Gastrocnemius medialis (tissue), 4 donors: ENCODE measurements around the gene ASTN1. TPM values are rescaled to one million over a fixed set of nuclear protein-coding genes. Genes with fewer than 3 reads are reported as not detected.

Experiments
- ATAC-seq, 2 donors: fragments of 150-250 bp; one replicate each; pipeline ENCODE4 v1.9.1; 2016
- DNase-seq, 2 donors: peaks; one replicate each; pipeline ENCODE4 v3.0.0-alpha.2; 2019
- H3K27ac ChIP-seq, 4 donors: fragments of 200-600 bp; sonication (generic); 1 replicate in 1 of 4; 2 replicates in 3 of 4; pipeline ENCODE4 v1.5.1; 2016 to 2018; ENCODE audit warnings: mild to moderate bottlenecking in 2 of 4, moderate library complexity in 1 of 4
- H3K27me3 ChIP-seq, 3 donors: fragments of 200-600 bp; sonication (generic) in 2 of 3; 1 replicate in 1 of 3; 2 replicates in 2 of 3; pipeline versions ENCODE4 v1.5.1 to v1.6.0; 2016 to 2019; ENCODE audit warnings: mild to moderate bottlenecking in 1 of 3, moderate library complexity in 1 of 3
- H3K36me3 ChIP-seq, 2 donors: fragments of 200-600 bp; sonication (generic) in 1 of 2; one replicate each; pipeline ENCODE4 v1.5.1; 2017 to 2018
- H3K4me1 ChIP-seq, 2 donors: fragments of 200-600 bp; sonication (generic) in 1 of 2; one replicate each; pipeline ENCODE4 v1.5.1; 2016 to 2017; ENCODE audit warnings: mild to moderate bottlenecking in 2 of 2
- H3K4me3 ChIP-seq, 4 donors: fragments of 200-600 bp; sonication (generic) in 3 of 4; 1 replicate in 1 of 4; 2 replicates in 3 of 4; pipeline ENCODE4 v1.5.1; 2016 to 2019; ENCODE audit warnings: mild to moderate bottlenecking in 2 of 4
- H3K9me3 ChIP-seq, 3 donors: fragments of 200-600 bp; sonication (generic) in 2 of 3; 1 replicate in 1 of 3; 2 replicates in 2 of 3; pipeline ENCODE4 v1.5.1; 2016 to 2019
- CTCF ChIP-seq, 5 experiments: fragments of 450-650 bp in 3 of 5; fragments of 200-600 bp in 2 of 5; sonication (generic) in 2 of 5; IDR thresholded peaks in 4 of 5; conservative IDR thresholded peaks in 1 of 5; 1 replicate in 4 of 5; 2 replicates in 1 of 5; pipeline ENCODE4 v1.5.1; 2016 to 2019; ENCODE audit warnings: antibody characterized with exemption in 5 of 5, mild to moderate bottlenecking in 3 of 5, moderate library complexity in 3 of 5
- POLR2A ChIP-seq, 2 donors: fragments of 450-650 bp; IDR thresholded peaks; one replicate each; pipeline ENCODE4 v1.6.1; 2017; ENCODE audit warnings: antibody characterized with exemption in 2 of 2, mild to moderate bottlenecking in 2 of 2, moderate library complexity in 2 of 2
- in situ Hi-C, 4 donors: fragments of 200-750 bp; cut with MboI; loops; one replicate each; pipeline versions ENCODE4 v1.15.0 to v1.8.0; 2017; ENCODE audit warnings: low sequenced_read_pairs in 4 of 4
- intact Hi-C: fragments of 100-400 bp; cut with DNase I; formaldehyde crosslinking; loops from one replicate; pipeline ENCODE4 v1.15.1; 2023; ENCODE audit warnings: low total_unique reads
- total RNA-seq, 4 donors: library from RNA; depleted of rRNA; stranded (reverse); fragments of >200 nt; gene quantifications; one replicate each; pipeline versions ENCODE4 v1.1.0 to v1.2.3, GENCODE V29; 2016

ASTN1 gene
- total RNA-seq, 4 donors from 2014 or later, result 0.09 to 0.10 TPM; not detected in 2

GRCh38 chr1:176959191-176959820 lies 205.2 kb downstream of the ASTN1 start:
- in situ Hi-C loops, result no loop called here
- TF ChIP-seq CTCF (IDR thresholded peaks at IDR 0.05 in 4 of 5, conservative IDR thresholded peaks at IDR 0.05 in 1 of 5) (no peak), POLR2A (IDR thresholded peaks at IDR 0.05) (no peak)
- ATAC-seq, result no peak

GRCh38 chr1:176957603-176958002 lies 206.9 kb downstream of the ASTN1 start:
- DNase-seq (no peak), ATAC-seq (no peak)
- H3K4me1 ChIP-seq, result no peaks in the 10 kb centered on the region
- H3K36me3 ChIP-seq, result no peaks in the 10 kb centered on the region
- no peak overlapping the region for H3K27ac ChIP-seq
- no peaks in the 10 kb centered on the region for H3K9me3 ChIP-seq
- intact Hi-C loops (no loop called here), in situ Hi-C loops (no loop called here)
- no peaks in the 10 kb centered on the region for H3K27me3 ChIP-seq
- no peak overlapping the region for H3K4me3 ChIP-seq
- TF ChIP-seq POLR2A (IDR thresholded peaks at IDR 0.05) (no peak), CTCF (IDR thresholded peaks at IDR 0.05 in 4 of 5, conservative IDR thresholded peaks at IDR 0.05 in 1 of 5) (no peak)

More at GRCh38 chr1:176959191-176959820, 205.2 kb downstream of the ASTN1 start:
- Histone ChIP-seq H3K4me1 (no peaks in the 10 kb centered on the region), H3K27ac (no peak overlapping the region), H3K27me3 (no peaks in the 10 kb centered on the region), H3K4me3 (no peak overlapping the region), H3K36me3 (no peaks in the 10 kb centered on the region), H3K9me3 (no peaks in the 10 kb centered on the region)
- DNase-seq, result no peak
- intact Hi-C loops, result no loop called here

GRCh38 chr1:176954242-176954641 lies 210.3 kb downstream of the ASTN1 start:
- in situ Hi-C loops (no loop called here), intact Hi-C loops (no loop called here)
- Histone ChIP-seq H3K36me3 (no peaks in the 10 kb centered on the region), H3K9me3 (no peaks in the 10 kb centered on the region), H3K27me3 (no peaks in the 10 kb centered on the region), H3K27ac (no peak overlapping the region), H3K4me3 (no peak overlapping the region), H3K4me1 (no peaks in the 10 kb centered on the region)
- TF ChIP-seq POLR2A (IDR thresholded peaks at IDR 0.05), result no peak
- TF ChIP-seq CTCF (IDR thresholded peaks at IDR 0.05 in 4 of 5, conservative IDR thresholded peaks at IDR 0.05 in 1 of 5), result no peak
- ATAC-seq (no peak), DNase-seq (no peak)

GRCh38 chr1:176950736-176951324 lies 213.7 kb downstream of the ASTN1 start:
- ATAC-seq, result no peak
- no peak overlapping the region for H3K4me3 ChIP-seq
- TF ChIP-seq POLR2A (IDR thresholded peaks at IDR 0.05) (no peak), CTCF (IDR thresholded peaks at IDR 0.05 in 4 of 5, conservative IDR thresholded peaks at IDR 0.05 in 1 of 5) (no peak)
- no peaks in the 10 kb centered on the region for H3K36me3 ChIP-seq
- no peak for DNase-seq
- H3K27me3 ChIP-seq, result no peaks in the 10 kb centered on the region
- H3K4me1 ChIP-seq, result no peaks in the 10 kb centered on the region
- intact Hi-C loops, result no loop called here
- in situ Hi-C loops, result no loop called here
- H3K27ac ChIP-seq, result no peak overlapping the region
- no peaks in the 10 kb centered on the region for H3K9me3 ChIP-seq
